OCI-LY7 (cell line): Measurements from ENCODE around the gene PDE9A. TPM values are rescaled to one million over a fixed set of nuclear protein-coding genes. Genes with fewer than 3 reads are reported as not detected.

Source experiments
- BruUV-seq: library from RNA; stranded (reverse); fragments of 400-500 nt; replicated peaks from 2 replicates; lab custom pipeline; 2021; lab: Mats Ljungman, UMichigan
- CTCF ChIA-PET: fragments of 300-600 bp; sonication (Branson Sonifier 250); formaldehyde crosslinking; loops from one replicate; lab custom pipeline; 2022; ENCODE audit warnings: antibody characterized with exemption; ENCODE audit not compliant: unreplicated experiment; lab: Charles Lee
- POLR2A ChIA-PET: fragments of 300-600 bp; sonication (Branson Sonifier 250); formaldehyde crosslinking; loops from one replicate; lab custom pipeline; 2022; ENCODE audit warnings: antibody characterized with exemption; lab: Charles Lee
- DNase-seq: peaks from one replicate; pipeline ENCODE4 v3.0.0-alpha.2; 2015; ENCODE audit warnings: low spot score
- H2AFZ ChIP-seq: fragments of 200-600 bp; sonication (generic), shearing (Covaris generic); 2 replicates; pipeline ENCODE4 v1.6.1; 2014; ENCODE audit warnings: mild to moderate bottlenecking, antibody characterized with exemption, low read length, moderate library complexity
- H3K27ac ChIP-seq: fragments of 200-600 bp; sonication (generic); 2 replicates; pipeline ENCODE4 v1.5.1; 2014; ENCODE audit warnings: mixed run types, low read depth, mild to moderate bottlenecking, moderate library complexity, low read length, inconsistent platforms; ENCODE audit not compliant: poor library complexity, severe bottlenecking
- H3K36me3 ChIP-seq: fragments of 200-600 bp; sonication (generic); 2 replicates; pipeline ENCODE4 v1.6.1; 2014; ENCODE audit warnings: mild to moderate bottlenecking, antibody characterized with exemption, low read length, moderate library complexity, mixed read lengths; ENCODE audit not compliant: insufficient read depth
- H3K4me1 ChIP-seq: fragments of 200-600 bp; sonication (generic); 2 replicates; pipeline ENCODE4 v1.5.1; 2014; ENCODE audit warnings: mild to moderate bottlenecking, low read length; ENCODE audit not compliant: insufficient read depth, poor library complexity, severe bottlenecking
- H3K4me2 ChIP-seq: fragments of 200-600 bp; sonication (generic); 2 replicates; pipeline ENCODE4 v1.6.1; 2014; ENCODE audit warnings: mild to moderate bottlenecking, low read length
- H3K4me3 ChIP-seq: fragments of 200-600 bp; sonication (generic); 2 replicates; pipeline ENCODE4 v1.5.1; 2014; ENCODE audit warnings: mild to moderate bottlenecking, low read depth, low read length; ENCODE audit not compliant: poor library complexity, severe bottlenecking
- H3K79me2 ChIP-seq: fragments of 200-600 bp; sonication (generic); 2 replicates; pipeline ENCODE4 v1.6.1; 2016; ENCODE audit warnings: low read depth, mild to moderate bottlenecking, low read length, moderate library complexity, mixed read lengths; ENCODE audit not compliant: insufficient read depth
- H3K9me2 ChIP-seq: fragments of 200-600 bp; sonication (generic); 2 replicates; pipeline ENCODE4 v1.6.1; 2016; ENCODE audit warnings: mild to moderate bottlenecking, low read length, mixed read lengths; ENCODE audit not compliant: insufficient read depth
- H3K9me3 ChIP-seq: fragments of 200-600 bp; sonication (generic); 2 replicates; pipeline ENCODE4 v1.6.1; 2014; ENCODE audit warnings: mild to moderate bottlenecking, mixed run types, low read length, mixed read lengths
- H4K20me1 ChIP-seq: fragments of 200-600 bp; sonication (generic); 2 replicates; pipeline ENCODE4 v1.6.1; 2014; ENCODE audit warnings: mild to moderate bottlenecking, antibody characterized with exemption, low read length, moderate library complexity, mixed read lengths; ENCODE audit not compliant: insufficient read depth
- CTCF ChIP-seq: fragments of 200-600 bp; sonication (generic); conservative IDR thresholded peaks from 2 replicates; pipeline ENCODE4 v1.5.1; 2014; ENCODE audit warnings: mild to moderate bottlenecking, antibody characterized with exemption, low read length, moderate library complexity, mixed read lengths
- EZH2phosphoT487 ChIP-seq: fragments of 200-600 bp; sonication (generic); IDR thresholded peaks from 2 replicates; pipeline ENCODE4 v1.6.1; 2018; ENCODE audit warnings: low read depth, borderline replicate concordance, mild to moderate bottlenecking, mixed run types, antibody characterized with exemption, low read length, moderate library complexity, mixed read lengths
- intact Hi-C: fragments of 100-400 bp; cut with micrococcal nuclease; formaldehyde crosslinking; loops from one replicate; pipeline ENCODE4 v1.10.0; 2022; ENCODE audit not compliant: unreplicated experiment
- total RNA-seq, 2 experiments: library from RNA; depleted of rRNA in 1 of 2; stranded (reverse); fragments of >200 nt in 1 of 2; shearing (Covaris generic) in 1 of 2; gene quantifications; 2 replicates each; pipeline ENCODE4 v1.2.3, GENCODE V29; 2014 to 2022

Gene PDE9A
- total RNA-seq, 2 experiments from 2014 or later = 11.4 to 22.4 TPM

DNA sequence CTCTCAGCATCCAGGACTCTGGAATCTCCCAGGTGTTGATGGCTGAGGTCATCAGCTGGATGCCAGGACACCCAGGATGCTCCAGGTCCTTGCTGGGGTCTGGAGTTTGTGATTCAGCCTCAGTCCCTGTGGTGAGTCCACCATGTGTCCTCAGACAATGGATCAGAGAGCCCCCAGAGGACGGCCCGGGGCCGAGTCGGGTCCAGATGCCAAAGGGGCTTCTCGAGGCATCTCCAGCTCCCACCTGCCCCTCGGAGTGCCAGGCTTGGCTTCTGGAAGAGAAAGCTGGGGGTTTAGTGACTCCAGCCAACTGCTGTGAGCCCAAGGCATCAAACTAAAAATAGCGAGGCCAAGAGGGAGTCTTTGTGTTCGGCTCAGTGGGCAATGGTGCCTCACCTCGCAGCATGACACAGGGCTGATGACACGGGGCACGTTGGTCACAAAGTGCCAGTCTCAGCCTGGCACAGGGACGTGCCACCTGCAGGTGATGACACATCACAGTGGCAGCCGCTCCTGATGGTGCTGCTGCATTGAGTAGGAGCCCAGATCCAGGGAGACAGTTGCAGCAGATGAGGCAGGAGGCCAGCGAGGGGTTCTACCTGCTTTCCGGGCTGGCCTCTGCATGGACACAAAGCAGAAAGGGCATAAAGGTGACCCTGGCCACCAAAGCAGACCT, 10.6 kb downstream of the PDE9A start:
- Histone ChIP-seq H3K9me3 (no peaks in the 10 kb centered on the region), H3K27ac (no peak overlapping the region), H3K4me1 (peaks cover 67% of the 10 kb centered on the region), H3K4me2 (no peak overlapping the region), H3K36me3 (no peaks in the 10 kb centered on the region), H2AFZ (no peak overlapping the region), H4K20me1 (no peaks in the 10 kb centered on the region), H3K4me3 (no peak overlapping the region), H3K9me2 (no peaks in the 10 kb centered on the region), H3K79me2 (no peaks in the 10 kb centered on the region; the same call in 1 of the 2 replicates)
- intact Hi-C loops = loop anchor here (5.0 kb wide), 1 partner anchor 197 kb away; no protein-coding TSS in a partner anchor
- POLR2A ChIA-PET = no interaction called here
- CTCF ChIA-PET = no interaction called here
- no TSS peak for BruUV-seq
- TF ChIP-seq EZH2phosphoT487 = no peak
- DNase-seq = no peak

GRCh38 chr21:42664614-42665013, 11.2 kb downstream of the PDE9A start:
- Histone ChIP-seq H3K9me2 (no peaks in the 10 kb centered on the region), H3K27ac (no peak overlapping the region), H3K9me3 (no peaks in the 10 kb centered on the region), H3K4me1 (peaks cover 61% of the 10 kb centered on the region), H3K36me3 (no peaks in the 10 kb centered on the region), H4K20me1 (no peaks in the 10 kb centered on the region), H3K79me2 (no peaks in the 10 kb centered on the region; the same call in 1 of the 2 replicates), H3K4me2 (no peak overlapping the region), H2AFZ (no peak overlapping the region), H3K4me3 (no peak overlapping the region)
- no TSS peak for BruUV-seq
- TF ChIP-seq EZH2phosphoT487 (no peak), CTCF (no peak)
- POLR2A ChIA-PET = no interaction called here
- CTCF ChIA-PET = no interaction called here
- no peak for DNase-seq
- intact Hi-C loops = loop anchor here (5.0 kb wide), 1 partner anchor 197 kb away; no protein-coding TSS in a partner anchor

GRCh38 chr21:42665026-42665425, 11.6 kb downstream of the PDE9A start:
- intact Hi-C loops = no loop called here
- no peaks in the 10 kb centered on the region; the same call in 1 of the 2 replicates for H3K79me2 ChIP-seq
- CTCF ChIA-PET = no interaction called here
- peaks cover 59% of the 10 kb centered on the region for H3K4me1 ChIP-seq
- no peaks in the 10 kb centered on the region for H3K9me3 ChIP-seq
- no peak for DNase-seq
- H3K27ac ChIP-seq = no peak overlapping the region
- no peaks in the 10 kb centered on the region for H4K20me1 ChIP-seq
- TF ChIP-seq CTCF (no peak), EZH2phosphoT487 (no peak)
- POLR2A ChIA-PET = no interaction called here
- H3K4me2 ChIP-seq = no peak overlapping the region
- H2AFZ ChIP-seq = no peak overlapping the region
- no peaks in the 10 kb centered on the region for H3K9me2 ChIP-seq
- no TSS peak for BruUV-seq
- H3K36me3 ChIP-seq = no peaks in the 10 kb centered on the region
- H3K4me3 ChIP-seq = no peak overlapping the region
